Activated CD4-positive, alpha-beta T cell treated with anti-CD3 and anti-CD28 coated beads for 36 hours (primary cell): Measurements from ENCODE around the gene SLC22A13. TPM values are rescaled to one million over a fixed set of nuclear protein-coding genes. Genes with fewer than 3 reads are reported as not detected.
"Not testable (repeated sequence)": the region's sequence is repeated elsewhere in the genome, so short reads cannot be mapped to it uniquely, and the experiment has no call there.

ENCODE experiments used
- ATAC-seq: fragments of 200-7000 bp; cut with Tn5 transposase; one replicate; pipeline ENCODE4 v1.10.0; 2021; ENCODE audit warnings: mild to moderate bottlenecking, moderate library complexity
- CTCF ChIA-PET: fragments of 350-600 bp; sonication (Branson Sonifier 250); formaldehyde crosslinking; loops from one replicate; lab custom pipeline; 2021; ENCODE audit warnings: antibody characterized with exemption; lab: Charles Lee
- POLR2A ChIA-PET: fragments of 350-600 bp; sonication (Branson Sonifier 250); formaldehyde crosslinking; loops from one replicate; lab custom pipeline; 2021; ENCODE audit warnings: antibody characterized with exemption, inconsistent platforms; lab: Charles Lee
- DNase-seq: peaks from one replicate; pipeline ENCODE4 v3.0.0-alpha.2; 2020
- H3K27ac Mint-ChIP-seq: one replicate; pipeline ENCODE4 v1.8.0; 2021; ENCODE audit warnings: mixed read lengths
- H3K27me3 Mint-ChIP-seq: one replicate; pipeline ENCODE4 v1.8.0; 2021; ENCODE audit warnings: mixed read lengths
- H3K36me3 Mint-ChIP-seq: one replicate; pipeline ENCODE4 v1.8.0; 2021; ENCODE audit warnings: low read depth, mixed read lengths
- H3K4me1 Mint-ChIP-seq: one replicate; pipeline ENCODE4 v1.8.0; 2021; ENCODE audit warnings: mixed read lengths
- H3K4me3 Mint-ChIP-seq: one replicate; pipeline ENCODE4 v1.8.0; 2021; ENCODE audit warnings: mild to moderate bottlenecking, moderate library complexity, mixed read lengths
- H3K9me3 Mint-ChIP-seq: one replicate; pipeline ENCODE4 v1.8.0; 2021; ENCODE audit warnings: low read depth, mixed read lengths
- intact Hi-C, 2 experiments: fragments of 100-400 bp; cut with DNase I in 1 of 2; cut with micrococcal nuclease in 1 of 2; formaldehyde crosslinking; loops; one replicate each; pipeline versions ENCODE4 v1.14.2 to v1.15.1; 2022 to 2024; cut with DNase I, micrococcal nuclease
- total RNA-seq, 2 experiments: library from RNA; stranded (reverse); gene quantifications; one replicate each; pipeline ENCODE4 v1.2.3, GENCODE V29; 2021

The SLC22A13 gene
- total RNA-seq, 2 experiments from 2014 or later: 0.21 TPM

DNA sequence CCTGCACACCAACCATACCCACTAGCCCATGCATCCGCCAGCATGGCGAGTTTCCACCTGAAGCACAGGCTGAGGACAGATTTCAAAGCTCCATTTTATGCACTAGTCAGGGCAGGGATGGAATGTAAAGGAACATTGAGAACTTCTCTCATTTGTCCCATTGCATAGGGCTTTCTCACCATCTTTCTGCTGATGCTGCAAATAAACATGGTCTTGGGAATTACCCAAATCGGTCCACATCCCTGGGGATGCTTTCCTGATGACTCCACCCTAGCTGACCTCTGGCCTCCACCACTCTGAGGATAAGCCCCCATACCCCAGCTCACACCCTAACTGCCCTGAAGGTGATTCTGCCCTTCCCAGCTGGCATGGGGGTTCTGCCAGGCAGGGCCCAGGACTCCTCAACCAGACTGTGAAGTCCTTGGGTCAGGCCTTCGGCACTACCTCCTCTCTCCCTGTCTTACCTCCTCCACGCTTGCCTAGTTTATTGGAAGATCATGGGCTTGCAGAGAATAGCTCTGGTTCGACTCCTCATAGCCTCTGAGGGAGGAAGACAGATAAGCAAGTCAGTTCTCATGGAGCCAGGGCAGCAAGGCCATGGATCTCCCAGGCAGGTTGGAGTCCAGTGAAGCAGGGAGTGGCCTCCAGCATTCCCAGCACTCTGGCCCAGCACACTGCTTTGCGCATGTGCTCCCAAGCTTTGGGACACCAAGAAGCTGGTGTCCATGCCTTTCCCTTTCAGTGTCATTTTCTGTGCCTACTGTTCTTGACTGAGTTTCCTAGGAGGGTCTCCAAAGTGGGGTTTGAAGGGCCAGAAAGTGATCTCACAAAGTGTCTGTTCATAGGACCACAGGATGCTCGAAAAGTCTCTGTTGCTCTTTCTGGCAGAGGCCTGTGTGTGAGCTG lies 53.4 kb downstream of the SLC22A13 start:
- no peaks in the 10 kb centered on the region for H3K9me3 Mint-ChIP-seq
- DNase-seq (no peak), ATAC-seq (no peak)
- no peaks in the 10 kb centered on the region for H3K36me3 Mint-ChIP-seq
- ChIA-PET POLR2A (no interaction called here), CTCF (interaction anchor here (0.8 to 1.2 kb wide), 2 partner anchors 82 to 129 kb away, joined by 3 read pairs; no protein-coding TSS in a partner anchor)
- no peaks in the 10 kb centered on the region for H3K27me3 Mint-ChIP-seq
- intact Hi-C loops: no loop called here
- no peak overlapping the region for H3K27ac Mint-ChIP-seq
- no peak overlapping the region for H3K4me3 Mint-ChIP-seq
- no peaks in the 10 kb centered on the region for H3K4me1 Mint-ChIP-seq

GRCh38 chr3:38320638-38321037 lies 55.0 kb downstream of the SLC22A13 start:
- H3K9me3 Mint-ChIP-seq, H3K36me3 Mint-ChIP-seq, H3K27me3 Mint-ChIP-seq, DNase-seq, H3K27ac Mint-ChIP-seq, ATAC-seq, intact Hi-C loops, H3K4me1 Mint-ChIP-seq, H3K4me3 Mint-ChIP-seq, CTCF ChIA-PET, POLR2A ChIA-PET: not testable (repeated sequence)

GRCh38 chr3:38323060-38323459 lies 57.4 kb downstream of the SLC22A13 start:
- Mint-ChIP-seq H3K36me3 (no peaks in the 10 kb centered on the region), H3K27me3 (no peaks in the 10 kb centered on the region), H3K9me3 (no peaks in the 10 kb centered on the region), H3K4me1 (peaks cover 3% of the 10 kb centered on the region), H3K27ac (no peak overlapping the region), H3K4me3 (no peak overlapping the region)
- DNase-seq (no peak), ATAC-seq (no peak)
- CTCF ChIA-PET: interaction anchor here (0.6 kb wide), 1 partner anchor 8 kb away, joined by 3 read pairs; no protein-coding TSS in a partner anchor
- intact Hi-C loops: no loop called here
- POLR2A ChIA-PET: no interaction called here

GRCh38 chr3:38325256-38325655 lies 59.6 kb downstream of the SLC22A13 start:
- ChIA-PET POLR2A (no interaction called here), CTCF (no interaction called here)
- DNase-seq (no peak), ATAC-seq (no peak)
- intact Hi-C loops: no loop called here
- peaks cover 3% of the 10 kb centered on the region for H3K4me1 Mint-ChIP-seq
- H3K27me3 Mint-ChIP-seq: no peaks in the 10 kb centered on the region
- no peaks in the 10 kb centered on the region for H3K9me3 Mint-ChIP-seq
- no peak overlapping the region for H3K27ac Mint-ChIP-seq
- no peaks in the 10 kb centered on the region for H3K36me3 Mint-ChIP-seq
- H3K4me3 Mint-ChIP-seq: no peak overlapping the region

GRCh38 chr3:38327335-38328009 lies 61.9 kb downstream of the SLC22A13 start:
- H3K4me1 Mint-ChIP-seq: peaks cover 3% of the 10 kb centered on the region
- no peaks in the 10 kb centered on the region for H3K36me3 Mint-ChIP-seq
- intact Hi-C loops: no loop called here
- ChIA-PET POLR2A (no interaction called here), CTCF (interaction anchor here (0.8 to 1.1 kb wide), 2 partner anchors 18 to 296 kb away, joined by 3 read pairs; no protein-coding TSS in a partner anchor)
- no peaks in the 10 kb centered on the region for H3K9me3 Mint-ChIP-seq
- H3K27ac Mint-ChIP-seq: no peak overlapping the region
- no peaks in the 10 kb centered on the region for H3K27me3 Mint-ChIP-seq
- H3K4me3 Mint-ChIP-seq: no peak overlapping the region
- ATAC-seq (peak; percentile 83), DNase-seq (no peak)

Other genes starting within 250 kb of the SLC22A13 start
- gene PLCD1, start 236.2 kb upstream of the SLC22A13 start, total RNA-seq: 10 to 100 TPM; 10.9 to 13.5 TPM
- gene DLEC1, start 226.6 kb upstream of the SLC22A13 start, total RNA-seq: under 1 TPM; 0.19 to 0.46 TPM
- 10 to 100 TPM; 52.2 to 64.6 TPM for gene ACAA1, start 128.7 kb upstream of the SLC22A13 start, total RNA-seq
- 10 to 100 TPM; 32.8 to 33.1 TPM for gene MYD88, start 127.2 kb upstream of the SLC22A13 start, total RNA-seq
- 10 to 100 TPM; 53.7 to 56.0 TPM for gene OXSR1, start 100.3 kb upstream of the SLC22A13 start, total RNA-seq
- gene SLC22A14, start 16.5 kb downstream of the SLC22A13 start, total RNA-seq: not detected
- gene XYLB, start 81.0 kb downstream of the SLC22A13 start, total RNA-seq: 1 to 10 TPM; 5.0 to 5.3 TPM
- gene ACVR2B, start 188.1 kb downstream of the SLC22A13 start, total RNA-seq: 1 to 10 TPM; 5.7 to 6.9 TPM
- 10 to 100 TPM; 13.0 to 14.9 TPM for gene EXOG, start 230.5 kb downstream of the SLC22A13 start, total RNA-seq